ENCODE measurements around the gene OVCH2. TPM values are rescaled to one million over a fixed set of nuclear protein-coding genes. Genes with fewer than 3 reads are reported as not detected.

The OVCH2 gene
- total RNA-seq, 2 donors from 2014 or later, result not detected

DNA sequence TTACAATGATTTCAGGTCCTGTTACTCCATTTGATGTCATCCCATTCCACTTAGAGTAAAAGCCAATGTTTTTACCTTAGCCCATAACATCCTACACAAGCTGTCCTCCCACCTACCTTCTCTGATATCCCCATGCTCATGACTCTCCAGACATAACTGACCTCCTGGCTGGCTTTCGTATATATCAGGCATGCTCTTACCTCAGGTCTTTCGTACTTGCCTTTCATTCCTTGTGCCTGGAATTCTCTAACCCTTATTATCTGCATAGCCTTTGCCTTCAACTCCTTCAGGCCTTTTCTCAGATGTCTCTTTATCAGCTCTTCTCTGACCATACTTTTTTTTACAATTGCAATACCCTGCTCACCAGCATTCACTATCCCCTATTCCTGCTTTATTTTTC is 22.7 kb downstream of the OVCH2 start:
- Mint-ChIP-seq H3K9me3 (no peaks in the 10 kb centered on the region), H3K4me1 (ENCODE audit: low read depth) (no peaks in the 10 kb centered on the region), H3K4me3 (no peak overlapping the region), H3K27ac (no peak overlapping the region), H3K27me3 (ENCODE audit: low read depth) (peaks cover 30% of the 10 kb centered on the region), H3K36me3 (ENCODE audit: insufficient read depth in 2 of 2) (peaks cover 0 to 5% of the 10 kb centered on the region in 2 donors)
- DNase-seq (no peak), ATAC-seq (replicated peaks in 1 of 2) (no peak)

- H3K4me3 Mint-ChIP-seq, result no peak overlapping the region
- H3K27me3 Mint-ChIP-seq (ENCODE audit: low read depth), result peaks cover 66% of the 10 kb centered on the region
- no peak for DNase-seq
Observed at GRCh38 chr11:7677796-7678201, 28.5 kb downstream of the OVCH2 start.

GRCh38 chr11:7677071-7677470 is 29.2 kb downstream of the OVCH2 start:
- H3K27ac Mint-ChIP-seq, result no peak overlapping the region
- no peak for ATAC-seq (replicated peaks in 1 of 2)
- peaks cover 25% of the 10 kb centered on the region for H3K4me1 Mint-ChIP-seq (ENCODE audit: low read depth)
- DNase-seq, result no peak
- H3K36me3 Mint-ChIP-seq (ENCODE audit: insufficient read depth in 2 of 2), result peaks cover 0 to 5% of the 10 kb centered on the region in 2 donors
- H3K4me3 Mint-ChIP-seq, result no peak overlapping the region
- peaks cover 70% of the 10 kb centered on the region for H3K27me3 Mint-ChIP-seq (ENCODE audit: low read depth)
- no peaks in the 10 kb centered on the region for H3K9me3 Mint-ChIP-seq

More at GRCh38 chr11:7677796-7678201, 28.5 kb downstream of the OVCH2 start:
- H3K36me3 Mint-ChIP-seq (ENCODE audit: insufficient read depth in 2 of 2), result peaks cover 0 to 5% of the 10 kb centered on the region in 2 donors
- H3K9me3 Mint-ChIP-seq, result no peaks in the 10 kb centered on the region
- ATAC-seq (replicated peaks in 1 of 2), result no peak
- peaks cover 18% of the 10 kb centered on the region for H3K4me1 Mint-ChIP-seq (ENCODE audit: low read depth)
- no peak overlapping the region for H3K27ac Mint-ChIP-seq

DNA sequence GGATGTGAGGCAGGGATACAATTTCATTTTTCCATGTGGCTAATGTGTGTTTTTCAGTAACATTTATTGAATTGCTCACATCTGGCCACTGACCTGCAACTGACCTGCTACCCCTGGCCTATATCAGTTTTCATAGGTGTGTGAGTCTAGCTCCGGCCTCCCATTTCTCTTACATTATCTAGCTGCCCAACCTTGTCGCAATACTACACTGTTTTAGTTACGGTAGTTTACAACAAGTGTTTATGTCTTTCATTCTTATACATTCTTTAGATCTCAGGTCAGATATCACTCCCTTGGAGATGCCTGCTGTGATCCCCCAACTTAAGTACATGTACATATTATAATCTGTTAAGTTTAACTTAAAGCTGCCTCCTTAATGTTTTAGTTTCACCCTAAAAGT is 30.6 kb downstream of the OVCH2 start:
- H3K27ac Mint-ChIP-seq, result no peak overlapping the region
- H3K9me3 Mint-ChIP-seq, result no peaks in the 10 kb centered on the region
- H3K36me3 Mint-ChIP-seq (ENCODE audit: insufficient read depth in 2 of 2), result peaks cover 0 to 3% of the 10 kb centered on the region in 2 donors
- H3K27me3 Mint-ChIP-seq (ENCODE audit: low read depth), result peaks cover 65% of the 10 kb centered on the region
- no peak for ATAC-seq (replicated peaks in 1 of 2)
- DNase-seq, result no peak
- H3K4me1 Mint-ChIP-seq (ENCODE audit: low read depth), result peaks cover 40% of the 10 kb centered on the region
- H3K4me3 Mint-ChIP-seq, result no peak overlapping the region

DNA sequence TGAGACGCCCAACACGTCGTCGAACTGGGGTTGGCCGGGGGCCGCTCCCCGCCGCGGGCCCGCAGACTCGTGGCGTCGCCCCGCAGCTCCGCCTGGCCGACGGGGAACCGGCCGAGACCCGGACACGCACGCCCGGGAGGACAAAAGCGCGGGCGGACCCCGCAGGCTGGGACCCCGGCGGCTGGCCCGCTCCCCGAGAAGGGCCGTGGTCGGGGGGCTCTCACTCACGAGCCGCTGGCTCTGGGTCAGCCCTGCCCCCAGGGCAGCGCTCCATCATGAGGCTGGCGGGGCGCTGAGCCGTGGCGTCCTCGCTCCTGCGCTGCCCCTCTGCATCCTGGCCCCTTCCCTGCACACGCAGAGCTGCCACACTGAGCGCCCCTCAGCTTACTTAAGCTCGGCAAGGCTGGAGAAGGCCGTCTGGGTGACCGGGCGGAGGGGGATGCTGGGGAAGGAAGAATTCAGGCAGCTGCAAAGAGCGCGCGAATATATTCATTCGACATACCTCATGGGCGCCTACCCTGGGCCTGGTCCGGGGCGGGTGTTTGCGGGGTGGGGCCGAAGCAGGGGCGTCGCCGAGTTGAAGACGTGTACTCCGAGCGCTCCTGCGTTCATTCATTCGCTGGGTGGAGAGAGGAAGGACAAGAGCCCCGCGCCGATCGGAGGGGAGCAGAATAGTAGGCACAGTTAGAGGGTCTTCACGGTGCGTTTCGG is 32.4 kb downstream of the OVCH2 start:
- no peak overlapping the region for H3K27ac Mint-ChIP-seq
- DNase-seq (peak; percentile 14 to 34), ATAC-seq (replicated peaks in 1 of 2) (peak; percentile 50 to 59)
- peaks cover 52% of the 10 kb centered on the region for H3K27me3 Mint-ChIP-seq (ENCODE audit: low read depth)
- H3K9me3 Mint-ChIP-seq, result no peaks in the 10 kb centered on the region
- H3K4me1 Mint-ChIP-seq (ENCODE audit: low read depth), result peaks cover 48% of the 10 kb centered on the region
- H3K4me3 Mint-ChIP-seq, result peak overlapping the region; percentile 71 to 84
- no peaks in the 10 kb centered on the region for H3K36me3 Mint-ChIP-seq (ENCODE audit: insufficient read depth in 2 of 2)

- ATAC-seq (replicated peaks in 1 of 2), result peak; percentile 23 to 29
- peak; percentile 28 to 35 for DNase-seq
- Mint-ChIP-seq H3K36me3 (ENCODE audit: insufficient read depth in 2 of 2) (no peaks in the 10 kb centered on the region), H3K9me3 (no peaks in the 10 kb centered on the region), H3K4me3 (peak within 1 kb of the TSS; percentile 71 to 84), H3K4me1 (ENCODE audit: low read depth) (peaks cover 50% of the 10 kb centered on the region), H3K27ac (peak within 1 kb of the TSS; percentile 26), H3K27me3 (ENCODE audit: low read depth) (peaks cover 46% of the 10 kb centered on the region)
Observed at GRCh38 chr11:7672960-7673723, 33.1 kb downstream of the OVCH2 start, which contains the start of gene CYB5R2. Gene CYB5R2 (minus strand): TSS chr11:7673500. CDS start chr11:7672825, 675 bp downstream.

DNA sequence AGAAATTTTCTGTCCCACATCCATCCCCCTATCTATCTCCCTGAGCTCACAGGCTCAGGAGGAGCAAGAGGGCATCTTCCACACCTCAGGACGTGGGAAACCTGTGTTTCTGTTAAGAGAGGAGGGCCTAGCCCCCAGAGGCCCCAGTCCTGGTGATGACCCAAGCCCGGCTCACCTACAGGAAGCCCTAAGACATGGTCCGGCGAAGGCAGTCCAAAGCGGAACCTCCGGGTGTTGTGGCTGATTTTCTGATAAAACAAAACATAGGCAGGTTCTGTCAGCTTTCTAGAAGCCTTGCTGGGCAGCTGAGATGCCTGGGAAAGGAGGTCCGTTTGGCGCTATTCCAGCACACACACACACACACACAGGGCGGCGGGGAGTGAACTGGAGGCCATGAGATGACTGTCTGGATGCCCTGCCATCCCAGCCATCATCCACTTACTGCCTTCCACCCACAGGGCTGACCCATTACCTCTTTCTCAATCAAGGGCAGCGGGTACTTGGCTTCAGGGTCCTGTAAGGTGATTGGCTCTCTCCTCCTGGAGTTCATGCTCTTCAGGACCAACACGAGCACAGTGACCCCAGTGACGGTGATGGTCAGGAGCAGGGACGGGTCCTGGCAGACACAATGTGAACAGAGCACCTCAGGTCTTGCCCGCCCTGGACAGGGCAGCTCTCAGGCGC is 33.9 kb downstream of the OVCH2 start:
- Mint-ChIP-seq H3K4me1 (ENCODE audit: low read depth) (peaks cover 49% of the 10 kb centered on the region), H3K27me3 (ENCODE audit: low read depth) (peaks cover 39% of the 10 kb centered on the region), H3K4me3 (peak overlapping the region; percentile 71 to 79), H3K9me3 (no peaks in the 10 kb centered on the region), H3K27ac (peak overlapping the region; percentile 26), H3K36me3 (ENCODE audit: insufficient read depth in 2 of 2) (no peaks in the 10 kb centered on the region)
- ATAC-seq (replicated peaks in 1 of 2) (peak in 1 of 2 donors; percentile 2), DNase-seq (no peak)

- Mint-ChIP-seq H3K9me3 (no peaks in the 10 kb centered on the region), H3K4me1 (ENCODE audit: low read depth) (peaks cover 47% of the 10 kb centered on the region), H3K4me3 (peak overlapping the region; percentile 34 to 79), H3K27ac (no peak overlapping the region), H3K27me3 (ENCODE audit: low read depth) (peaks cover 32% of the 10 kb centered on the region), H3K36me3 (ENCODE audit: insufficient read depth in 2 of 2) (no peaks in the 10 kb centered on the region)
- ATAC-seq (replicated peaks in 1 of 2) (peak; percentile 69 to 73), DNase-seq (peak; percentile 41 to 64)
Observed at GRCh38 chr11:7671347-7672215, 34.7 kb downstream of the OVCH2 start.

DNA sequence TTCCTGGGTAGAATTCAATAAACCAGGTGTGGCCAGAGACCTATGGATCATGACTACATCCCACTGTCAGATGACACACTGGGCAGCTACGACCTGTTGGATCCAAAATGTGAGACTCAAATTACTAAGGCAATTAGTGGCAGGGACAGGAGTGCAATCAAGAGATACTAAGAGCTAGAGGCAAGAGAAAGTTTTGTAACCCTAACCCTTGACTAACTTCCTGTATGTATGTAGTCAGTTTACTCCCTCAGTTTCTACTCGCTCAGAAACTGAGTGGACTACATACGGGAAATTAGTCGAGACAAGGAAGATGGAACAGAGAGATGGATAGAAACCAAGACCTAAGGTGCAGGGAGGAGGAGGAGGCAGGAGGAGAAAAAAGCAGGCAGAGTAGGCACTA is 35.6 kb downstream of the OVCH2 start:
- ATAC-seq (replicated peaks in 1 of 2), result peak in 1 of 2 donors; percentile 24
- Mint-ChIP-seq H3K36me3 (ENCODE audit: insufficient read depth in 2 of 2) (no peaks in the 10 kb centered on the region), H3K4me3 (peak overlapping the region in 1 of 2 donors; percentile 37), H3K9me3 (no peaks in the 10 kb centered on the region), H3K27ac (no peak overlapping the region), H3K4me1 (ENCODE audit: low read depth) (peaks cover 51% of the 10 kb centered on the region), H3K27me3 (ENCODE audit: low read depth) (peaks cover 23% of the 10 kb centered on the region)
- no peak for DNase-seq

GRCh38 chr11:7668911-7669310 is 37.4 kb downstream of the OVCH2 start:
- ATAC-seq (replicated peaks in 1 of 2), result no peak
- H3K36me3 Mint-ChIP-seq (ENCODE audit: insufficient read depth in 2 of 2), result peaks cover 0 to 1% of the 10 kb centered on the region in 2 donors
- H3K9me3 Mint-ChIP-seq, result no peaks in the 10 kb centered on the region
- no peak overlapping the region for H3K4me3 Mint-ChIP-seq
- no peak for DNase-seq
- H3K4me1 Mint-ChIP-seq (ENCODE audit: low read depth), result peaks cover 46% of the 10 kb centered on the region
- no peak overlapping the region for H3K27ac Mint-ChIP-seq
- peaks cover 6% of the 10 kb centered on the region for H3K27me3 Mint-ChIP-seq (ENCODE audit: low read depth)

- Mint-ChIP-seq H3K27ac (no peak overlapping the region), H3K27me3 (ENCODE audit: low read depth) (peaks cover 6% of the 10 kb centered on the region), H3K4me1 (ENCODE audit: low read depth) (peaks cover 45% of the 10 kb centered on the region), H3K9me3 (no peaks in the 10 kb centered on the region), H3K36me3 (ENCODE audit: insufficient read depth in 2 of 2) (peaks cover 0 to 1% of the 10 kb centered on the region in 2 donors), H3K4me3 (no peak overlapping the region)
- no peak for ATAC-seq (replicated peaks in 1 of 2)
- DNase-seq, result no peak
Observed at GRCh38 chr11:7668464-7668863, 37.8 kb downstream of the OVCH2 start.

DNA sequence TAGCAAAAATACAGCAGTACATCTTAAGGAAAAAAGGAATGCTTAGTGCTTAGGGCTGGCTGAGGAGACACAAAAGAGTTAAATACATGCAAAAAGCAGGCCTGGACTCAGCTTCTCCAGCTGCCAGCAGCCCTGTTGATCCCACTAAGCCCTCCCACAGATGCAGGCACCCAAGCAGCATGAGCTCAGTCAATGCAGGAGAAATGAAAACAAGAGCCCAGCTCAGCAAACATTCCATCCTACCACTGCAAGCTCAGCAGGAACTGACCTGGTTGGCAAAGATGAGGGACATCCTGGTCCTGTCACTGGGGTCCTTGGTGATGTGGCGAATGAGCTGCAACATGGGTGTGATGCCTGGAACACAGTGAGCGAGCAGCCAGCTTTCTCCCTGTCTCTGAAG is 38.8 kb downstream of the OVCH2 start:
- no peak overlapping the region for H3K27ac Mint-ChIP-seq
- H3K4me1 Mint-ChIP-seq (ENCODE audit: low read depth), result peaks cover 40% of the 10 kb centered on the region
- no peak for ATAC-seq (replicated peaks in 1 of 2)
- peaks cover under 1% of the 10 kb centered on the region for H3K27me3 Mint-ChIP-seq (ENCODE audit: low read depth)
- no peaks in the 10 kb centered on the region for H3K9me3 Mint-ChIP-seq
- DNase-seq, result no peak
- H3K36me3 Mint-ChIP-seq (ENCODE audit: insufficient read depth in 2 of 2), result peaks cover 0 to 1% of the 10 kb centered on the region in 2 donors
- H3K4me3 Mint-ChIP-seq, result no peak overlapping the region
